GM23248 (cell line): ENCODE results near the gene CENPP. TPM values are rescaled to one million over a fixed set of nuclear protein-coding genes. Genes with fewer than 3 reads are reported as not detected.

Experiments
- DNase-seq: peaks from one replicate; pipeline ENCODE4 v3.0.0-alpha.2; 2015
- H2AFZ ChIP-seq: fragments of 200-600 bp; sonication (generic); 2 replicates; pipeline ENCODE4 v1.6.1; 2016; ENCODE audit warnings: antibody characterized with exemption
- H3F3A ChIP-seq: fragments of 200-600 bp; sonication (generic); 2 replicates; pipeline ENCODE4 v1.6.1; 2016; ENCODE audit warnings: mild to moderate bottlenecking, antibody characterized with exemption, mixed run types; ENCODE audit not compliant: insufficient read depth
- H3K27ac ChIP-seq: fragments of 200-600 bp; sonication (generic); 2 replicates; pipeline ENCODE4 v1.5.1; 2016; ENCODE audit warnings: mild to moderate bottlenecking
- H3K27me3 ChIP-seq: fragments of 200-600 bp; sonication (generic); replicated peaks from 2 replicates; pipeline ENCODE4 v1.6.1; 2016; ENCODE audit warnings: mild to moderate bottlenecking; ENCODE audit not compliant: insufficient read depth
- H3K36me3 ChIP-seq: fragments of 200-600 bp; sonication (generic); 2 replicates; pipeline ENCODE4 v1.6.1; 2016; ENCODE audit warnings: low read depth, mild to moderate bottlenecking
- H3K4me1 ChIP-seq: fragments of 200-600 bp; sonication (generic); 2 replicates; pipeline ENCODE4 v1.6.1; 2016; ENCODE audit warnings: mild to moderate bottlenecking; ENCODE audit not compliant: insufficient read depth
- H3K4me2 ChIP-seq: fragments of 200-600 bp; sonication (generic); one replicate; pipeline ENCODE4 v1.6.1; 2016; ENCODE audit warnings: mild to moderate bottlenecking; ENCODE audit not compliant: unreplicated experiment
- H3K4me3 ChIP-seq: fragments of 200-600 bp; sonication (generic); 2 replicates; pipeline ENCODE4 v1.5.1; 2016; ENCODE audit warnings: mild to moderate bottlenecking
- H3K79me2 ChIP-seq: fragments of 200-600 bp; sonication (generic); 2 replicates; pipeline ENCODE4 v1.6.1; 2016; ENCODE audit warnings: mild to moderate bottlenecking; ENCODE audit not compliant: insufficient read depth
- H3K9ac ChIP-seq: fragments of 200-600 bp; sonication (generic); 2 replicates; pipeline ENCODE4 v1.6.1; 2016; ENCODE audit warnings: mild to moderate bottlenecking
- H3K9me2 ChIP-seq: fragments of 200-600 bp; sonication (generic); 2 replicates; pipeline ENCODE4 v1.6.1; 2016; ENCODE audit warnings: mixed run types, mild to moderate bottlenecking, moderate library complexity; ENCODE audit not compliant: insufficient read depth
- H3K9me3 ChIP-seq: fragments of 200-600 bp; sonication (generic); one replicate; pipeline ENCODE4 v1.6.1; 2017; ENCODE audit warnings: low read depth
- H4K20me1 ChIP-seq: fragments of 200-600 bp; sonication (generic); 2 replicates; pipeline ENCODE4 v1.6.0; 2016; ENCODE audit not compliant: insufficient read depth
- EZH2 ChIP-seq: fragments of 200-600 bp; sonication (generic); IDR thresholded peaks from 2 replicates; pipeline ENCODE4 v1.6.1; 2018; ENCODE audit warnings: antibody characterized with exemption, mild to moderate bottlenecking; ENCODE audit not compliant: insufficient read depth, poor library complexity, severe bottlenecking
- EZH2phosphoT487 ChIP-seq: fragments of 200-600 bp; sonication (generic); IDR thresholded peaks from 2 replicates; pipeline ENCODE4 v1.6.1; 2018; ENCODE audit warnings: antibody characterized with exemption, moderate library complexity, mild to moderate bottlenecking, low read depth; ENCODE audit not compliant: insufficient read depth
- WGBS, 2 experiments: methylation state at CpG; one replicate each; pipeline ENCODE4 v1.1.6; 2015 to 2017; ENCODE audit warnings: low lambda C conversion rate in 2 of 2, low coverage in 1 of 2; ENCODE audit errors: missing lambda C conversion rate in 2 of 2; 5-methylcytosine and 5-hydroxymethylcytosine counted together
- in situ Hi-C: fragments of 300-500 bp; cut with MboI; formaldehyde crosslinking; loops from 2 replicates; pipeline ENCODE4 v1.15.0; 2020
- polyA plus RNA-seq: library from polyadenylated mRNA; unstranded; fragments of >200 nt; fragmentation: Nextera tagmentation; extraction: Ambion mirVana; gene quantifications from 2 replicates; pipeline ENCODE4 v1.2.1, GENCODE V29; 2016
- total RNA-seq: library from RNA; depleted of rRNA; stranded (reverse); fragments of >200 nt; shearing (Covaris generic); gene quantifications from 2 replicates; pipeline ENCODE4 v1.2.3, GENCODE V29; 2014

Gene CENPP
- total and polyA plus RNA-seq, 2 experiments from 2014 or later = 2.5 to 7.4 TPM

- H3K9me2 ChIP-seq = no peaks in the 10 kb centered on the region
- TF ChIP-seq EZH2 (no peak), EZH2phosphoT487 (no peak)
- no peaks in the 10 kb centered on the region for H3K36me3 ChIP-seq
- H3K4me2 ChIP-seq = no peak overlapping the region
- in situ Hi-C loops = no loop called here
- no peaks in the 10 kb centered on the region for H3K9me3 ChIP-seq
- no peak overlapping the region for H2AFZ ChIP-seq
- no peak overlapping the region for H3K9ac ChIP-seq
- no peak overlapping the region for H3K27ac ChIP-seq
- no peaks in the 10 kb centered on the region for H3K79me2 ChIP-seq
- no peaks in the 10 kb centered on the region for H3K27me3 ChIP-seq
- H3K4me3 ChIP-seq = no peak overlapping the region
- 93 to 94% methylated on average over 5 of the region's 5 CpGs for WGBS, 2 experiments
- H3F3A ChIP-seq = peaks cover 41% of the 10 kb centered on the region
- no peak for DNase-seq
- peaks cover 57% of the 10 kb centered on the region for H3K4me1 ChIP-seq
- no peaks in the 10 kb centered on the region for H4K20me1 ChIP-seq
Measured at GRCh38 chr9:92500725-92501124, 175.0 kb downstream of the CENPP start.

- DNase-seq = peak; percentile 77
- no peak overlapping the region for H3K4me2 ChIP-seq
- H3F3A ChIP-seq = peaks cover 37% of the 10 kb centered on the region
- H3K27me3 ChIP-seq = no peaks in the 10 kb centered on the region
- H4K20me1 ChIP-seq = no peaks in the 10 kb centered on the region
- no peaks in the 10 kb centered on the region for H3K79me2 ChIP-seq
- H3K4me3 ChIP-seq = no peak overlapping the region
- H2AFZ ChIP-seq = peak overlapping the region; percentile 47; the same call in 1 of the 2 replicates
- 71 to 72% methylated on average over 5 of the region's 5 CpGs for WGBS, 2 experiments
- H3K27ac ChIP-seq = peak overlapping the region; percentile 24; the same call in 1 of the 2 replicates
- H3K9ac ChIP-seq = no peak overlapping the region; the same call in 1 of the 2 replicates
- H3K4me1 ChIP-seq = peaks cover 53% of the 10 kb centered on the region
- in situ Hi-C loops = no loop called here
- TF ChIP-seq EZH2 (no peak), EZH2phosphoT487 (no peak)
- H3K9me2 ChIP-seq = no peaks in the 10 kb centered on the region
- H3K36me3 ChIP-seq = no peaks in the 10 kb centered on the region
- H3K9me3 ChIP-seq = no peaks in the 10 kb centered on the region
Measured at GRCh38 chr9:92501671-92502393, 176.1 kb downstream of the CENPP start.

GRCh38 chr9:92503156-92503555 lies 177.4 kb downstream of the CENPP start:
- DNase-seq = no peak
- 70 to 71% methylated on average over 2 of the region's 2 CpGs for WGBS, 2 experiments
- peaks cover 42% of the 10 kb centered on the region for H3F3A ChIP-seq
- H4K20me1 ChIP-seq = no peaks in the 10 kb centered on the region
- no peaks in the 10 kb centered on the region for H3K9me3 ChIP-seq
- H3K4me3 ChIP-seq = no peak overlapping the region
- H3K27me3 ChIP-seq = no peaks in the 10 kb centered on the region
- TF ChIP-seq EZH2 (no peak), EZH2phosphoT487 (no peak)
- H3K4me2 ChIP-seq = no peak overlapping the region
- H3K79me2 ChIP-seq = no peaks in the 10 kb centered on the region
- no peaks in the 10 kb centered on the region for H3K36me3 ChIP-seq
- H3K9ac ChIP-seq = no peak overlapping the region
- in situ Hi-C loops = no loop called here
- peaks cover 65% of the 10 kb centered on the region for H3K4me1 ChIP-seq
- no peak overlapping the region for H2AFZ ChIP-seq
- no peak overlapping the region for H3K27ac ChIP-seq
- H3K9me2 ChIP-seq = no peaks in the 10 kb centered on the region

GRCh38 chr9:92504881-92505280 lies 179.1 kb downstream of the CENPP start:
- Histone ChIP-seq H3K4me1 (peaks cover 56% of the 10 kb centered on the region), H3K9me2 (no peaks in the 10 kb centered on the region), H3K9me3 (no peaks in the 10 kb centered on the region), H3K27me3 (no peaks in the 10 kb centered on the region), H3K79me2 (no peaks in the 10 kb centered on the region), H3K36me3 (no peaks in the 10 kb centered on the region), H3K4me2 (peak overlapping the region; percentile 77), H3K27ac (peak overlapping the region; percentile 98), H3K4me3 (peak overlapping the region; percentile 64), H4K20me1 (no peaks in the 10 kb centered on the region), H3K9ac (peak overlapping the region; percentile 81), H2AFZ (peak overlapping the region; percentile 69), H3F3A (peaks cover 38% of the 10 kb centered on the region)
- in situ Hi-C loops = no loop called here
- DNase-seq = peak; percentile 58
- 95 to 100% methylated on average over 2 of the region's 2 CpGs for WGBS, 2 experiments
- TF ChIP-seq EZH2phosphoT487 = no peak
- TF ChIP-seq EZH2 = no peak
